ENCODE results near the gene CPM.

DNA sequence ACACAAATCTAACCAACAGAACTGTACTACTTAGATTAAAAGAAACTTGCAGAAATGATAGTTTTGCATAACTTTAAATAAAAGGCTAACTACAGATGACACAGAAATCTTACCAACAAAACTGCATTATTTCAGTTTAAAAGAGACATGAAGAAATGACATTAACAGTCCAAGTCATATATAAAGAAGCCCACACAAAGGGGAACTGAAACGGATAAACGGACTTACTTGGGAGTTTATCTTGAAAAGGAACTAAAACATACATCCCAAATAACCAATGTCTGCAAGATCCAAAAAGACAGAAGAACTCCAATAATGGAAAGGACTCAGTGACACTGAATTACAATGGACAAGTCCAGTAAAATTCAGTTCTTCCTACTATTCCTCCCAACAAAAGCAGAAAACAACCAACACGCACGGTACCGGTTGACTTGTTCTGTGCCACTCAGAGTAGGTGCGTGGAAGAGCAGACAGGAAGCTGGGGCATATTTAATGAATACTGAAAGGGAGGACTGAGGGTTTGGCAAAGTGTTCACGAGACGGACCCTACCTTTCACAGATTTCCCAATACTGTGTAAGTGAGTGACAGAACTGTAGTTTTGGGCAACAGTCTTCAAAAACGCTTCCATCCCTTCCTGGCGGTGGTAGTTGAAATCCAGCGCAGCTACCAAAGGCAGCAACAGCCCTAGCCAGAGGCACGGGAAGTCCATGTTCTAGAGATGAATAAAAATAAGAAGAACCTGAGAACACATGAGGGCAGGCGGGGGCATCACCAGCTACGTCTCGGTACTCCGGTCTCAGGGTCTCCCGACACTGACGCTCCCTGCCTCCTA lies 627 bp downstream of the CPM start:
- TF ChIP-seq, protein P1, sequence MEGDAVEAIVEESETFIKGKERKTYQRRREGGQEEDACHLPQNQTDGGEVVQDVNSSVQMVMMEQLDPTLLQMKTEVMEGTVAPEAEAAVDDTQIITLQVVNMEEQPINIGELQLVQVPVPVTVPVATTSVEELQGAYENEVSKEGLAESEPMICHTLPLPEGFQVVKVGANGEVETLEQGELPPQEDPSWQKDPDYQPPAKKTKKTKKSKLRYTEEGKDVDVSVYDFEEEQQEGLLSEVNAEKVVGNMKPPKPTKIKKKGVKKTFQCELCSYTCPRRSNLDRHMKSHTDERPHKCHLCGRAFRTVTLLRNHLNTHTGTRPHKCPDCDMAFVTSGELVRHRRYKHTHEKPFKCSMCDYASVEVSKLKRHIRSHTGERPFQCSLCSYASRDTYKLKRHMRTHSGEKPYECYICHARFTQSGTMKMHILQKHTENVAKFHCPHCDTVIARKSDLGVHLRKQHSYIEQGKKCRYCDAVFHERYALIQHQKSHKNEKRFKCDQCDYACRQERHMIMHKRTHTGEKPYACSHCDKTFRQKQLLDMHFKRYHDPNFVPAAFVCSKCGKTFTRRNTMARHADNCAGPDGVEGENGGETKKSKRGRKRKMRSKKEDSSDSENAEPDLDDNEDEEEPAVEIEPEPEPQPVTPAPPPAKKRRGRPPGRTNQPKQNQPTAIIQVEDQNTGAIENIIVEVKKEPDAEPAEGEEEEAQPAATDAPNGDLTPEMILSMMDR (IDR thresholded peaks at IDR 0.05; ENCODE audit: insufficient read depth, low read length): no peak
- TF ChIP-seq, protein P2, sequence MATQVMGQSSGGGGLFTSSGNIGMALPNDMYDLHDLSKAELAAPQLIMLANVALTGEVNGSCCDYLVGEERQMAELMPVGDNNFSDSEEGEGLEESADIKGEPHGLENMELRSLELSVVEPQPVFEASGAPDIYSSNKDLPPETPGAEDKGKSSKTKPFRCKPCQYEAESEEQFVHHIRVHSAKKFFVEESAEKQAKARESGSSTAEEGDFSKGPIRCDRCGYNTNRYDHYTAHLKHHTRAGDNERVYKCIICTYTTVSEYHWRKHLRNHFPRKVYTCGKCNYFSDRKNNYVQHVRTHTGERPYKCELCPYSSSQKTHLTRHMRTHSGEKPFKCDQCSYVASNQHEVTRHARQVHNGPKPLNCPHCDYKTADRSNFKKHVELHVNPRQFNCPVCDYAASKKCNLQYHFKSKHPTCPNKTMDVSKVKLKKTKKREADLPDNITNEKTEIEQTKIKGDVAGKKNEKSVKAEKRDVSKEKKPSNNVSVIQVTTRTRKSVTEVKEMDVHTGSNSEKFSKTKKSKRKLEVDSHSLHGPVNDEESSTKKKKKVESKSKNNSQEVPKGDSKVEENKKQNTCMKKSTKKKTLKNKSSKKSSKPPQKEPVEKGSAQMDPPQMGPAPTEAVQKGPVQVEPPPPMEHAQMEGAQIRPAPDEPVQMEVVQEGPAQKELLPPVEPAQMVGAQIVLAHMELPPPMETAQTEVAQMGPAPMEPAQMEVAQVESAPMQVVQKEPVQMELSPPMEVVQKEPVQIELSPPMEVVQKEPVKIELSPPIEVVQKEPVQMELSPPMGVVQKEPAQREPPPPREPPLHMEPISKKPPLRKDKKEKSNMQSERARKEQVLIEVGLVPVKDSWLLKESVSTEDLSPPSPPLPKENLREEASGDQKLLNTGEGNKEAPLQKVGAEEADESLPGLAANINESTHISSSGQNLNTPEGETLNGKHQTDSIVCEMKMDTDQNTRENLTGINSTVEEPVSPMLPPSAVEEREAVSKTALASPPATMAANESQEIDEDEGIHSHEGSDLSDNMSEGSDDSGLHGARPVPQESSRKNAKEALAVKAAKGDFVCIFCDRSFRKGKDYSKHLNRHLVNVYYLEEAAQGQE (IDR thresholded peaks at IDR 0.05; ENCODE audit: insufficient replicate concordance, low read depth): no peak
- no peak for TF ChIP-seq GABPA (IDR thresholded peaks at IDR 0.05; ENCODE audit: low read depth)
- TF ChIP-seq POLR2AphosphoS5 (IDR thresholded peaks at IDR 0.05; ENCODE audit: low read depth): no peak
- peak; percentile 37; the same call in 1 of the 2 replicates for TF ChIP-seq SPI1 (IDR thresholded peaks at IDR 0.05; ENCODE audit: borderline replicate concordance, low read depth)

All from HL-60 (cell line).